Measurements from ENCODE around the gene PAPOLG. TPM values are rescaled to one million over a fixed set of nuclear protein-coding genes. Genes with fewer than 3 reads are reported as not detected.

Gene PAPOLG
- polyA plus RNA-seq, 1 donor (not counting 4 experiments of a cell fraction or from before 2014, with no cell fraction given), result 14.1 TPM

- FAIRE-seq, result no peak
- Histone ChIP-seq H4K20me1 (ENCODE audit: control insufficient read depth, extremely low read depth, insufficient read depth, low read length) (no peaks in the 10 kb centered on the region), H2AFZ (ENCODE audit: control insufficient read depth, low read length) (no peak overlapping the region), H3K9me1 (ENCODE audit: control insufficient read depth, extremely low read depth, insufficient read depth, low read length) (no peaks in the 10 kb centered on the region), H3K79me2 (ENCODE audit: control insufficient read depth, insufficient read depth, low read length) (no peaks in the 10 kb centered on the region), H3K4me1 (ENCODE audit: control insufficient read depth, extremely low read depth, insufficient read depth, low read length) (no peaks in the 10 kb centered on the region), H3K4me3 (ENCODE audit: control insufficient read depth in 2 of 3, extremely low read depth in 1 of 3, insufficient read depth in 2 of 3, low read depth in 1 of 3, low read length in 3 of 3) (no peak overlapping the region), H3K27ac (ENCODE audit: control insufficient read depth, insufficient read depth, low read length) (no peak overlapping the region), H3K4me2 (ENCODE audit: control insufficient read depth, extremely low read depth, insufficient read depth, low read depth, low read length) (no peak overlapping the region), H3K36me3 (ENCODE audit: control insufficient read depth in 2 of 2, extremely low read depth in 1 of 2, insufficient read depth in 2 of 2, low read length in 2 of 2) (no peaks in the 10 kb centered on the region), H3K9ac (ENCODE audit: control insufficient read depth, extremely low read depth, insufficient read depth, low read length) (no peak overlapping the region), H3K9me3 (ENCODE audit: control insufficient read depth, low read depth, low read length) (no peaks in the 10 kb centered on the region), H3K27me3 (ENCODE audit: control insufficient read depth, extremely low read depth, insufficient read depth, low read length) (no peaks in the 10 kb centered on the region)
- no peak for DNase-seq (ENCODE audit: low read depth, low spot score)
- dilution Hi-C loops (cut with MboI; ENCODE audit: extremely low pct_ligation_motif_present, low sequenced_read_pairs), result no loop called here
- no peak for TF ChIP-seq CTCF (optimal IDR thresholded peaks at IDR 0.05 in 1 of 3, IDR thresholded peaks at IDR 0.05 in 1 of 3, conservative IDR thresholded peaks at IDR 0.05 in 1 of 3; ENCODE audit: extremely low read depth in 1 of 3, insufficient read depth in 2 of 3, low read length in 3 of 3)
- no peak for TF ChIP-seq EZH2 (IDR thresholded peaks at IDR 0.05; ENCODE audit: low read length)
Observed at GRCh38 chr2:60839126-60839813, 83.2 kb downstream of the PAPOLG start.

GRCh38 chr2:60840880-60841279 is 84.8 kb downstream of the PAPOLG start:
- H3K4me2 ChIP-seq (ENCODE audit: control insufficient read depth, extremely low read depth, insufficient read depth, low read depth, low read length), result no peak overlapping the region
- dilution Hi-C loops (cut with MboI; ENCODE audit: extremely low pct_ligation_motif_present, low sequenced_read_pairs), result no loop called here
- H3K27me3 ChIP-seq (ENCODE audit: control insufficient read depth, extremely low read depth, insufficient read depth, low read length), result no peaks in the 10 kb centered on the region
- no peaks in the 10 kb centered on the region for H3K9me3 ChIP-seq (ENCODE audit: control insufficient read depth, low read depth, low read length)
- no peaks in the 10 kb centered on the region for H3K9me1 ChIP-seq (ENCODE audit: control insufficient read depth, extremely low read depth, insufficient read depth, low read length)
- no peak overlapping the region for H3K9ac ChIP-seq (ENCODE audit: control insufficient read depth, extremely low read depth, insufficient read depth, low read length)
- no peak overlapping the region for H2AFZ ChIP-seq (ENCODE audit: control insufficient read depth, low read length)
- H3K4me1 ChIP-seq (ENCODE audit: control insufficient read depth, extremely low read depth, insufficient read depth, low read length), result no peaks in the 10 kb centered on the region
- no peak overlapping the region for H3K27ac ChIP-seq (ENCODE audit: control insufficient read depth, insufficient read depth, low read length)
- FAIRE-seq (no peak), DNase-seq (ENCODE audit: low read depth, low spot score) (no peak)
- H3K36me3 ChIP-seq (ENCODE audit: control insufficient read depth in 2 of 2, extremely low read depth in 1 of 2, insufficient read depth in 2 of 2, low read length in 2 of 2), result no peaks in the 10 kb centered on the region
- H3K79me2 ChIP-seq (ENCODE audit: control insufficient read depth, insufficient read depth, low read length), result no peaks in the 10 kb centered on the region
- TF ChIP-seq EZH2 (IDR thresholded peaks at IDR 0.05; ENCODE audit: low read length), result no peak
- TF ChIP-seq CTCF (optimal IDR thresholded peaks at IDR 0.05 in 1 of 3, IDR thresholded peaks at IDR 0.05 in 1 of 3, conservative IDR thresholded peaks at IDR 0.05 in 1 of 3; ENCODE audit: extremely low read depth in 1 of 3, insufficient read depth in 2 of 3, low read length in 3 of 3), result no peak
- H4K20me1 ChIP-seq (ENCODE audit: control insufficient read depth, extremely low read depth, insufficient read depth, low read length), result no peaks in the 10 kb centered on the region
- H3K4me3 ChIP-seq (ENCODE audit: control insufficient read depth in 2 of 3, extremely low read depth in 1 of 3, insufficient read depth in 2 of 3, low read depth in 1 of 3, low read length in 3 of 3), result no peak overlapping the region

Data from keratinocyte (primary cell).